ENCODE measurements around the gene WNT2.

WNT2 gene

GRCh38 chr7:117271566-117271965, 51.3 kb downstream of the WNT2 start:
- no peak for DNase-seq (ENCODE audit: extremely low read depth, low read depth)
- TF ChIP-seq, protein P1, sequence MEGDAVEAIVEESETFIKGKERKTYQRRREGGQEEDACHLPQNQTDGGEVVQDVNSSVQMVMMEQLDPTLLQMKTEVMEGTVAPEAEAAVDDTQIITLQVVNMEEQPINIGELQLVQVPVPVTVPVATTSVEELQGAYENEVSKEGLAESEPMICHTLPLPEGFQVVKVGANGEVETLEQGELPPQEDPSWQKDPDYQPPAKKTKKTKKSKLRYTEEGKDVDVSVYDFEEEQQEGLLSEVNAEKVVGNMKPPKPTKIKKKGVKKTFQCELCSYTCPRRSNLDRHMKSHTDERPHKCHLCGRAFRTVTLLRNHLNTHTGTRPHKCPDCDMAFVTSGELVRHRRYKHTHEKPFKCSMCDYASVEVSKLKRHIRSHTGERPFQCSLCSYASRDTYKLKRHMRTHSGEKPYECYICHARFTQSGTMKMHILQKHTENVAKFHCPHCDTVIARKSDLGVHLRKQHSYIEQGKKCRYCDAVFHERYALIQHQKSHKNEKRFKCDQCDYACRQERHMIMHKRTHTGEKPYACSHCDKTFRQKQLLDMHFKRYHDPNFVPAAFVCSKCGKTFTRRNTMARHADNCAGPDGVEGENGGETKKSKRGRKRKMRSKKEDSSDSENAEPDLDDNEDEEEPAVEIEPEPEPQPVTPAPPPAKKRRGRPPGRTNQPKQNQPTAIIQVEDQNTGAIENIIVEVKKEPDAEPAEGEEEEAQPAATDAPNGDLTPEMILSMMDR (IDR thresholded peaks at IDR 0.05; ENCODE audit: low read depth, low read length, missing control alignments), result no peak
- H3K4me3 ChIP-seq (replicated peaks; ENCODE audit: low read depth, low read length), result no peak overlapping the region

DNA sequence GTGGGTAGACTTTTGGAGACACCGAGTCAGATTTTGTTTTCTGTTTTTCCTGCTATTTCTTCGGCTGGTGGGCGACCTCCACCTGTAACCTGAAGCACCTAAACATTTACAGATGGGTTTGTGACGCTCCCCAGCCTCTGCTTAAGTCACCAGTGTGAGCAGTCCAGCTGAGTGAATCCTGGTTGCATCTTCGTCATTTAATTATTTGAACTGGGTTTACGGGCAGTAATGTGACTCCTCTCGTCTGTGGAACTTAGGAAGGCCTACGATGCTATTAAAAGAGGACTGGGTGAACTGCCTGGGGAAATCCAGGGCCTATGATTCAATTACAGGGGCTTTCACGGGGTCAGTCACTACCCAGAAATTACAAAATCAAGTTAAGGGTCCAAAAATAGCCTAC, 52.5 kb downstream of the WNT2 start:
- no peak overlapping the region; the same call in 1 of the 2 replicates for H3K4me3 ChIP-seq (replicated peaks; ENCODE audit: low read depth, low read length)
- DNase-seq (ENCODE audit: extremely low read depth, low read depth), result no peak
- TF ChIP-seq, protein P1 (IDR thresholded peaks at IDR 0.05; ENCODE audit: low read depth, low read length, missing control alignments), result no peak

DNA sequence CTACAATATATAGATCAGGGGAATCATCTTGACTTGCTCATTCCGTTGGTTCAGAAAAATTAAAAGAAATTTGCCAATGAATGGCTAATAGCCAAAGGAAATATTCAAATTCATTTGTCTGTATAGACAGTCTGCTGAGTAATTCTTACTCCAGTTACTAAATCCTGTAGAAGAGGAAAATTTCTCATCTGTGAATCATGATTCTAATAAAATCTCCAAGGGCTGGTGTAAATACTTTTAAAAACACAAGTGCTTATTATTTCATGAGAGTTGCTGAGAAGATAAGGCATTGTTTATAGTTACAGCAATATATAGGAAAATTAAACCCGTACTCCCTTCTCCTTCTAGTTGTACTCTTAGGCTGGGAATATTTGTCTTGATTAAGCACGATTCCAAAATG, 53.0 kb downstream of the WNT2 start:
- no peak for DNase-seq (ENCODE audit: extremely low read depth, low read depth)
- no peak overlapping the region for H3K4me3 ChIP-seq (replicated peaks; ENCODE audit: low read depth, low read length)
- TF ChIP-seq, protein P1 (IDR thresholded peaks at IDR 0.05; ENCODE audit: low read depth, low read length, missing control alignments), result no peak

GRCh38 chr7:117269417-117269816, 53.4 kb downstream of the WNT2 start:
- no peak overlapping the region for H3K4me3 ChIP-seq (replicated peaks; ENCODE audit: low read depth, low read length)
- DNase-seq (ENCODE audit: extremely low read depth, low read depth), result peak; percentile 79
- TF ChIP-seq, protein P1 (IDR thresholded peaks at IDR 0.05; ENCODE audit: low read depth, low read length, missing control alignments), result no peak

DNA sequence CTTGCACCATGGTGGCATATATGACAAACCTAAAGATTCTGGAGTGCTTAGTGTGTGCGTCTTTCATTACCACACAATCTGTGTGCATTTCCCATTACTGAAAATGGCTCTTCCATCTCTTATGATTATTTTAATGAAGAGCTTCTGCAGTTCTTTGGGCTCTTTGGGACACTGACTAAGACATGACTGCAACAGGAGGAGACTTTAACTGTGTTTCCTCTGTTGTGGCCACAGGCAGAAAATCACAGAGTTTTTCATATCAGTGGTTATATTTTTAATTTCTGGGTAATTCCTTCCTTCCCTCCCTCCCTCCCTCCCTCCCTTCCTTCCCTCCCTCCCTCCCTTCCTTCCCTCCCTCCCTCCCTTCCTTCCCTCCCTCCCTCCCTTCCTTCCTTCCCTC, 58.1 kb downstream of the WNT2 start:
- TF ChIP-seq, protein P1 (IDR thresholded peaks at IDR 0.05; ENCODE audit: low read depth, low read length, missing control alignments), result no peak
- no peak for DNase-seq (ENCODE audit: extremely low read depth, low read depth)
- H3K4me3 ChIP-seq (replicated peaks; ENCODE audit: low read depth, low read length), result no peak overlapping the region

- TF ChIP-seq, protein P1 (IDR thresholded peaks at IDR 0.05; ENCODE audit: low read depth, low read length, missing control alignments), result no peak
- no peak for DNase-seq (ENCODE audit: extremely low read depth, low read depth)
- H3K4me3 ChIP-seq (replicated peaks; ENCODE audit: low read depth, low read length), result no peak overlapping the region
Observed at GRCh38 chr7:117262546-117262945, 60.3 kb downstream of the WNT2 start.

DNA sequence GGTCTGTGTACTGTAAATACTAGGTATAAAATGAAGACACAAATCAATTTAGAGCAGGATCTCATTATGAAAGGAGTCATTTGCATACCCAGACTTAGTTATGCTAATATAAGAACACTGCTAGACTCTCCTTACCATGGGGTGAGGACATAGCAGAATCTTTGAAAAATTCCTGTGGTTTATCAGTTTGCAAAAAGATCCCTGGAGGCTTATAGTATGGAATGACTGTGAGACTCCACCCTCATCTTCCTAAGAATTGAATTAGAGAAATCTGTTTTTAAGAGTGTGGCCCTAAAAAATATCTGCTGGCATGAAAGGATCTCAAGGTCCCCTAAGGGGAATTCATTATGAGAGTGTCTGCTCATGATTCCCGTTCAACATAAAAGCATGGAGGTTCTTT, 63.2 kb downstream of the WNT2 start:
- peak; percentile 11 for DNase-seq (ENCODE audit: extremely low read depth, low read depth)
- H3K4me3 ChIP-seq (replicated peaks; ENCODE audit: low read depth, low read length), result no peak overlapping the region
- TF ChIP-seq, protein P1 (IDR thresholded peaks at IDR 0.05; ENCODE audit: low read depth, low read length, missing control alignments), result no peak
